ENCODE results near the gene NCOA6. TPM values are rescaled to one million over a fixed set of nuclear protein-coding genes. Genes with fewer than 3 reads are reported as not detected.

Gene NCOA6
- total RNA-seq, 1 experiment from 2014 or later: 35.1 TPM

DNA sequence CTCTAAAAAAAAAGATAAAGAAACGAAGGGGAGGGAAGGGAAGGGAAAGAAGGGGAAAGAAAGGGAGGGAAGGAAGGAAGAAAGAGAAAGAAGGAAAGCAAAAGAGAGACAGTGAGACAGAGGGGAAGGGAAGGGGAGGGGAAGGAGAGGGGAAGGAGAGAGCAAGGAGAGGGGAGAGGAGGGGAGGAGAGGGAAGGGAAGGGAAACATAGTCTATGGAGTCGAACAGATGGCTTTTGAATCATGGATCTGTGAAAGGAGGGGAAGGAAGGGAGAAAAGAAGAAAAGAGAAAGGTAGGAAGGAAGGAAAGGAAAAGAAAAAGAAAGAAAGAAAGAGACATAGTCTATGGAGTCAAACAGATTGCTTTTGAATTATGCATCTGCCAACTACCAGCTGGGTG, 16.7 kb upstream of the NCOA6 start:
- ChIA-PET POLR2A (ENCODE audit: unreplicated experiment) (no interaction called here), CTCF (no interaction called here)
- H3K4me2 ChIP-seq: no peak overlapping the region
- intact Hi-C loops (cut with micrococcal nuclease; ENCODE audit: unreplicated experiment): no loop called here
- no peaks in the 10 kb centered on the region for H4K20me1 ChIP-seq (ENCODE audit: insufficient read depth)
- no peaks in the 10 kb centered on the region for H3K9me3 ChIP-seq (ENCODE audit: insufficient read depth, low read depth)
- no peaks in the 10 kb centered on the region for H3K9me2 ChIP-seq (ENCODE audit: insufficient read depth)
- H3K4me1 ChIP-seq (replicated peaks; ENCODE audit: insufficient read depth): no peaks in the 10 kb centered on the region
- H2AFZ ChIP-seq: no peak overlapping the region
- no TSS peak for BruUV-seq (replicated peaks)
- H3K4me3 ChIP-seq: no peak overlapping the region
- TF ChIP-seq, protein P1, sequence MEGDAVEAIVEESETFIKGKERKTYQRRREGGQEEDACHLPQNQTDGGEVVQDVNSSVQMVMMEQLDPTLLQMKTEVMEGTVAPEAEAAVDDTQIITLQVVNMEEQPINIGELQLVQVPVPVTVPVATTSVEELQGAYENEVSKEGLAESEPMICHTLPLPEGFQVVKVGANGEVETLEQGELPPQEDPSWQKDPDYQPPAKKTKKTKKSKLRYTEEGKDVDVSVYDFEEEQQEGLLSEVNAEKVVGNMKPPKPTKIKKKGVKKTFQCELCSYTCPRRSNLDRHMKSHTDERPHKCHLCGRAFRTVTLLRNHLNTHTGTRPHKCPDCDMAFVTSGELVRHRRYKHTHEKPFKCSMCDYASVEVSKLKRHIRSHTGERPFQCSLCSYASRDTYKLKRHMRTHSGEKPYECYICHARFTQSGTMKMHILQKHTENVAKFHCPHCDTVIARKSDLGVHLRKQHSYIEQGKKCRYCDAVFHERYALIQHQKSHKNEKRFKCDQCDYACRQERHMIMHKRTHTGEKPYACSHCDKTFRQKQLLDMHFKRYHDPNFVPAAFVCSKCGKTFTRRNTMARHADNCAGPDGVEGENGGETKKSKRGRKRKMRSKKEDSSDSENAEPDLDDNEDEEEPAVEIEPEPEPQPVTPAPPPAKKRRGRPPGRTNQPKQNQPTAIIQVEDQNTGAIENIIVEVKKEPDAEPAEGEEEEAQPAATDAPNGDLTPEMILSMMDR (conservative IDR thresholded peaks at IDR 0.05): no peak
- TF ChIP-seq EZH2 (IDR thresholded peaks at IDR 0.05; ENCODE audit: low read depth): no peak
- no peaks in the 10 kb centered on the region for H3F3A ChIP-seq (ENCODE audit: insufficient read depth, low read depth)
- no peaks in the 10 kb centered on the region for H3K36me3 ChIP-seq (ENCODE audit: low read depth)
- H3K27ac ChIP-seq: no peak overlapping the region
- no peak for DNase-seq
- H3K27me3 ChIP-seq (ENCODE audit: insufficient read depth, low read depth): no peaks in the 10 kb centered on the region
- H3K79me2 ChIP-seq (ENCODE audit: low read depth): no peaks in the 10 kb centered on the region

DNA sequence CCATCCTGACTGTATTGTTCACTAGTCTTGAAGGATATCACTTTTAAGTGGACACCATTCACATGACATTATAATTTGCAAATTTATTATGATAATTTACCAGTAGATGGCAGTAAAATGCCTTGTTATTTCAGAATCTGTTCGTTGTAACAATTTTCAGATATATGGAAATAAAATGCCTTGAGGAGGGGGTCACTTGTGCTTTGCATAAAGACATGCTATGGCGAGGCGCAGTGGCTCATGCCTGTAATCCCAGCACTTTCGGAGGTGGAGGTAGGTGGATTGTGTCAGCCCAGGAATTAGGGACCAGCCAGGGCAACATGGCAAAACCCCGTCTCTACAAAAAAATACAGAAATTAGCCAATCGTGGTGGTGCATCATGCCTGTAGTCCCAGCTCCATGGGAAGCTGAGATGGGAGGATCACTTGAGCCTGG, 9.0 kb upstream of the NCOA6 start:
- Histone ChIP-seq H4K20me1 (ENCODE audit: insufficient read depth) (no peaks in the 10 kb centered on the region), H3K27ac (no peak overlapping the region), H3K27me3 (ENCODE audit: insufficient read depth, low read depth) (no peaks in the 10 kb centered on the region), H3K4me1 (replicated peaks; ENCODE audit: insufficient read depth) (no peaks in the 10 kb centered on the region), H3K36me3 (ENCODE audit: low read depth) (no peaks in the 10 kb centered on the region), H3K9me2 (ENCODE audit: insufficient read depth) (no peaks in the 10 kb centered on the region), H3F3A (ENCODE audit: insufficient read depth, low read depth) (peaks cover 2% of the 10 kb centered on the region; the same call in 1 of the 2 replicates), H3K4me3 (no peak overlapping the region), H3K4me2 (peak overlapping the region; percentile 65), H2AFZ (no peak overlapping the region), H3K79me2 (ENCODE audit: low read depth) (no peaks in the 10 kb centered on the region), H3K9me3 (ENCODE audit: insufficient read depth, low read depth) (no peaks in the 10 kb centered on the region)
- intact Hi-C loops (cut with micrococcal nuclease; ENCODE audit: unreplicated experiment): loop anchor here (1.0 to 10.0 kb wide), 6 partner anchors 38 to 620 kb away; partner anchors contain the start of genes CEP250, GGT7, GSS and MYH7B
- no TSS peak for BruUV-seq (replicated peaks)
- TF ChIP-seq, protein P1 (conservative IDR thresholded peaks at IDR 0.05): peak; percentile 72
- TF ChIP-seq EZH2 (IDR thresholded peaks at IDR 0.05; ENCODE audit: low read depth): no peak
- CTCF ChIA-PET: interaction anchor here (0.7 kb wide), 1 partner anchor 453 kb away, joined by 3 read pairs; no protein-coding TSS in a partner anchor
- peak; percentile 10 to 52 for DNase-seq
- POLR2A ChIA-PET (ENCODE audit: unreplicated experiment): interaction anchor here (0.6 to 0.7 kb wide), 3 partner anchors 183 to 630 kb away, joined by 5 to 6 read pairs (median 6); no protein-coding TSS in a partner anchor

DNA sequence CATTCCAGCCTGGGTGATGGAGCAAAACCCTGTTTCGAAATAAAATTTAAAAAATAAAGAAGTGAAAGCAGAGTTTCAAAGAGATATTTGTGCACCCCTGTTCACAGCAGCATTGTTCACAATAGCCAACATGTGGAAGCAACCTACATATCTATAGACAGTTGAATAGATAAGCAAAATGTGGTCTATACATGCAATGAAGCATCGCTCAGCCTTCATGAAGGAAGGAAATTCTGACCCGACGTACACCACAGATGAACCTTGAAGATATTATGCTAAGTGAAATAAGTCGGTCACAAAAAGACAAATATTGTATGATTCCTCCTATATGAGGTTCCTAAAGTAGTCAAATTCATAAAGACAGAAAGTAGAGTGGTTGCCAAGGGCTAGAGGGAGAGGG, 6.5 kb upstream of the NCOA6 start:
- Histone ChIP-seq H3K9me2 (ENCODE audit: insufficient read depth) (no peaks in the 10 kb centered on the region), H3K27ac (no peak overlapping the region), H4K20me1 (ENCODE audit: insufficient read depth) (no peaks in the 10 kb centered on the region), H3K79me2 (ENCODE audit: low read depth) (no peaks in the 10 kb centered on the region), H3K36me3 (ENCODE audit: low read depth) (no peaks in the 10 kb centered on the region), H3K4me2 (no peak overlapping the region), H3K4me3 (no peak overlapping the region), H2AFZ (no peak overlapping the region), H3K9me3 (ENCODE audit: insufficient read depth, low read depth) (no peaks in the 10 kb centered on the region), H3K27me3 (ENCODE audit: insufficient read depth, low read depth) (no peaks in the 10 kb centered on the region), H3F3A (ENCODE audit: insufficient read depth, low read depth) (peaks cover 2% of the 10 kb centered on the region; the same call in 1 of the 2 replicates), H3K4me1 (replicated peaks; ENCODE audit: insufficient read depth) (no peaks in the 10 kb centered on the region)
- no peak for TF ChIP-seq EZH2 (IDR thresholded peaks at IDR 0.05; ENCODE audit: low read depth)
- TF ChIP-seq, protein P1 (conservative IDR thresholded peaks at IDR 0.05): no peak
- intact Hi-C loops (cut with micrococcal nuclease; ENCODE audit: unreplicated experiment): loop anchor here (5.0 to 10.0 kb wide), 4 partner anchors 40 to 623 kb away; partner anchors contain the start of genes CEP250, GGT7, GSS and MYH7B
- ChIA-PET CTCF (no interaction called here), POLR2A (ENCODE audit: unreplicated experiment) (no interaction called here)
- DNase-seq: no peak
- no TSS peak for BruUV-seq (replicated peaks)

Data from PC-9 (cell line).